Fibroblast of villous mesenchyme (primary cell): ENCODE measurements around the gene PERP. TPM values are rescaled to one million over a fixed set of nuclear protein-coding genes. Genes with fewer than 3 reads are reported as not detected.

Experiments used
- DNase-seq: peaks from one replicate; pipeline ENCODE4 v3.0.0-alpha.2; 2010; ENCODE audit warnings: low read depth
- H3K4me3 ChIP-seq: 2 replicates; pipeline ENCODE4 v1.5.1; 2011; ENCODE audit warnings: low read depth, mild to moderate bottlenecking, low read length
- total RNA-seq: library from RNA; depleted of rRNA; stranded (reverse); fragments of >200 nt; gene quantifications from 2 replicates; pipeline ENCODE4 v1.2.3, GENCODE V29; 2012
- TF ChIP-seq, protein P1 (sequence below): IDR thresholded peaks from 2 replicates; pipeline ENCODE4 v1.5.1; 2012; ENCODE audit warnings: low read depth, mild to moderate bottlenecking, low read length; ENCODE audit not compliant: insufficient read depth

Gene PERP
- total RNA-seq, 1 donor = 11.2 TPM

GRCh38 chr6:138105446-138105845, 1.8 kb downstream of the PERP start:
- TF ChIP-seq, protein P1, sequence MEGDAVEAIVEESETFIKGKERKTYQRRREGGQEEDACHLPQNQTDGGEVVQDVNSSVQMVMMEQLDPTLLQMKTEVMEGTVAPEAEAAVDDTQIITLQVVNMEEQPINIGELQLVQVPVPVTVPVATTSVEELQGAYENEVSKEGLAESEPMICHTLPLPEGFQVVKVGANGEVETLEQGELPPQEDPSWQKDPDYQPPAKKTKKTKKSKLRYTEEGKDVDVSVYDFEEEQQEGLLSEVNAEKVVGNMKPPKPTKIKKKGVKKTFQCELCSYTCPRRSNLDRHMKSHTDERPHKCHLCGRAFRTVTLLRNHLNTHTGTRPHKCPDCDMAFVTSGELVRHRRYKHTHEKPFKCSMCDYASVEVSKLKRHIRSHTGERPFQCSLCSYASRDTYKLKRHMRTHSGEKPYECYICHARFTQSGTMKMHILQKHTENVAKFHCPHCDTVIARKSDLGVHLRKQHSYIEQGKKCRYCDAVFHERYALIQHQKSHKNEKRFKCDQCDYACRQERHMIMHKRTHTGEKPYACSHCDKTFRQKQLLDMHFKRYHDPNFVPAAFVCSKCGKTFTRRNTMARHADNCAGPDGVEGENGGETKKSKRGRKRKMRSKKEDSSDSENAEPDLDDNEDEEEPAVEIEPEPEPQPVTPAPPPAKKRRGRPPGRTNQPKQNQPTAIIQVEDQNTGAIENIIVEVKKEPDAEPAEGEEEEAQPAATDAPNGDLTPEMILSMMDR = no peak
- H3K4me3 ChIP-seq = no peak overlapping the region
- DNase-seq = no peak

DNA sequence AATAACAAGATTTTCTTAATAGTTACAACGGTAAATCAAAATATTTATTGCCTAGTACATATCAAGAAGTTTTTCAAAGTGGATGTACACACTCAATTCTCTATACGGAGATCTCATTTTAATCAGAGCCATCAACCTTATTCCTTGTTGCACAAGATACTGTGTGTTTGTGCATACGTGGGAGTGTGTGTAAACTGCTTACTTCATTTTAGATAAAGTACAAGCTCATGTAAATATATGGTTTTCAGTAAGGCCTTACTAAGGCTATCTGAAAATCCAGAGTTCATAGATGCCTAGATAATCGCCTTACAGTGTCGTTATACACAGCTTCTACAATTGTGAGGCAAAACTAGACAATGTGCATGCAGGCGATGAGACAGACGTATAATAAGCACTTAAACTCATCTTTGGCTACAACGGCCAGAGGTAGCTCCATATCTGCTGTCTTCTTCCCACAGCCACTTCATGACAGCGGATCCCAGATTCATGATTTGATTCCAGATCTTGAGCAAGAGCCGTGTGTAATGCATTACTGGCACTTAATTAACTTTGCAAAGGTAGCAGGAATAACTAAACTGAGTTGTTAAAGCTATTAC, 2.5 kb downstream of the PERP start:
- TF ChIP-seq, protein P1 = no peak
- no peak overlapping the region for H3K4me3 ChIP-seq
- no peak for DNase-seq

DNA sequence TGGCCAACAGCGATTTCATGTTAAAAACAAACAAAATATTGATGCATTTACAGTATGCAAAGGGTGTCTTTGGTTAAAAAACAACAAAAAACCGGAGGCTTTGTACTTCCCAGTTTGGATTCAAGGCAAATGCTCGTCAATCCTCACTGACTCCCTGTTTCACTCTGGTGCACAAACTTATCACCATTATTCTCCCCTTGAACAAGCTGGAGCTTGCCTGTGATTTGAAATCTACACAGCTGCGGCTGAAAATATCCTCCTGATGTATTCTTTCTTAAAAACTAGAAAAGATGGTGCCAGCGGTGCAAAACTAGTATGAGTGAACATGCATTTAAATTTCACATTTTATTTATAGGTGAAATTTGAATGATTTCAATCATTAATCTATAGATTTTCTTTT, 3.3 kb downstream of the PERP start:
- DNase-seq = no peak
- TF ChIP-seq, protein P1 = no peak
- no peak overlapping the region for H3K4me3 ChIP-seq

DNA sequence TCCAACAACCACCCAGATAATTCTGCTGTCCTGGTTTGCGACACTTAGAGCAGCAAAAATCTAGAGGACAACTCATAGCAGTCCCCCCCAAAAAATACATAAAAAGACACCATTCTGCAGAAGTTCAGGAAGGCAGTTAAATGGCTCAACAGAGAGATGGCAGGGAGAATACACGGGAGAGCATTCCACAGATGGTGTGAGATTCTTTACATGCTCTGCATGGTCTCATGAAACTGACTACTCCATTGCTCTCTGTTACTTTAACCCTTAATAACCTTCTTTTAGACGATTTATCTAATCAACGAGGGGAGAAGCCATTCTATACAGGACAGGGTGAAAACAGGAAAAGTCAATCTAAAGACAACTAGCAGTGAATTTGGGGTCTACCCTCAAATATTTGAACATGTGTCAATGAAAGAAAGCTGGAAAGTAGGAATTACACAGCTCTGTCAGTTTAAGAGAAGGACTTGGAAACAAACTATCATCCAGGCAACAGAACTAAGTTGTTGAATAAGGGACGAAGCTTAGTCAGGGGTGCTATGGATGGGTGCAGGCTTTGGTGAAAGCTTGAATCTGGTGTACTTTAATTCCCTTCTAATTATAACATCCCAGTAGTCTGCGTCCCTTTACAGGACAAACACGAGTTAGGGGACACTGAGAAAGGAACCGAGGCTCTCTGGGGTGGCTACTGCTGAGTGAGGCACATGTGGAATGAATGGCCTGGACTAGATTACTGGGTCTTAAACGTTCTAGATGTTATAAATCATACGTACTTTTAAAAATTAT, 5.1 kb downstream of the PERP start:
- no peak overlapping the region for H3K4me3 ChIP-seq
- DNase-seq = no peak
- TF ChIP-seq, protein P1 = no peak

DNA sequence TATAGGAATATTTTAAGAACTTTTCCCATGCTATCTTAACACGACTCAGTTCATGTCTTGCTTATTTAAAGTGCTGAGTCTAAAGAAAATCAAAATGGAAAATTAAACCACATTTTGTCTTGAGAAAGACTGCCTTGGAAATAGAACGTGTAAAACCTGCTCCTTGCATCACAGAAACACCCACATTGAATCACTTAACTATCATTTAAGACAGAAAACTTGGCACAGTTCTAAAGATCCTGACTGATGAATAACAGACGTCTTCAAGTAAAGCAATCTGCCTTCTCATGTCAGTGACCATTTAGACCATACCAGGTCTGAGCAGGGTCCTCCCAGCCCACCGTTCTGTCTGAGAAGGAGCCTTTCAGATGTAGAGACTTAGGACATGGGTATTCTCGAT, 7.4 kb downstream of the PERP start:
- no peak overlapping the region for H3K4me3 ChIP-seq
- DNase-seq = peak; percentile 42
- TF ChIP-seq, protein P1 = no peak

DNA sequence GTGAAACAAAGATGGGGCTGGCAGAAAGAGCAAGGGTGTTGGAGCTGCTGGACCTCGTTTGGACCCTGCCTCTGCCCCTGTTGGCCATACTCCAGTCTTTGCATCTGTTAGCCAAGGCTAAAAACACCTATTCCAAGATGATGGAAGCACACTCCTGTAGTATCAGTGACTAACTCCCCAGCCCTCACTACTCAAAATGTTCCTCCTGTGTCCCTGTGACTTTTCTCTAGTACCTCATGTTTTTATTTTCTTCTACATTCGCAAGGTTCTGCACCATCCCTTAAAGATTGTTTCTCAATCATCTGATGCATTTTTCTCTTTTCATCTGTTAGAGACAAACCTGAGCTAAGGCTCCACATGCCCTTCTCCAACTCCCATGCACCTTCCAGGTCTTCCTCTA, 8.9 kb downstream of the PERP start:
- TF ChIP-seq, protein P1 = no peak
- no peak for DNase-seq
- H3K4me3 ChIP-seq = no peak overlapping the region
